ENCODE measurements around the gene TM6SF1. TPM values are rescaled to one million over a fixed set of nuclear protein-coding genes. Genes with fewer than 3 reads are reported as not detected.

Gene TM6SF1
- total and polyA plus RNA-seq, 2 of the 4 experiments (the other 2 are of a cell fraction) = 1.6 to 1.9 TPM

DNA sequence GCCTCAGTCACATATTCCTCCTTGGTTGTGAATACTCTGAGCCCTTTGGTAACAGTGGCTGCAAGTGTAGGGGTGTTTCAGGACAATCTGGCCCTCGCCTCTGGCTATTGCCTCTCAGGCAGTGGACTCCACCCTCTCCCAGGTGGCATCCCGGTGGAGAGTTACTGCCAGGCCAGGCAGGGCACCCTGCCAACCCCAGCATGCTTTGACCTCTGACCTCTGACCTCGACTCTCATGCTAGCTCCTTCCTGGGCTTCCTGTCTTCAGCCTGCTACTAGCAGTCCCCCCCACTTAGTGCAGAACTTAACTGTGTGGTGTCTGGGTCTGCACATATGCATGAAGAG, 5.5 kb downstream of the TM6SF1 start:
- Histone ChIP-seq H3K9me1 (ENCODE audit: insufficient read depth, low read length) (peaks cover 35% of the 10 kb centered on the region), H4K20me1 (ENCODE audit: insufficient read depth, low read length) (peaks cover 3% of the 10 kb centered on the region; the same call in 1 of the 2 replicates), H3K36me3 (ENCODE audit: control insufficient read depth, insufficient read depth, low read length) (no peaks in the 10 kb centered on the region; the same call in 1 of the 2 replicates), H3K56ac (ENCODE audit: extremely low read depth, insufficient read depth, low read length) (peak overlapping the region; percentile 55; the same call in 1 of the 2 replicates), H3K4ac (ENCODE audit: low read depth, low read length) (peak overlapping the region; percentile 83), H3K9ac (ENCODE audit: low read depth, low read length) (peak overlapping the region; percentile 3; the same call in 1 of the 2 replicates), H3K9me3 (ENCODE audit: control insufficient read depth, insufficient read depth, low read length) (no peaks in the 10 kb centered on the region), H3K4me2 (ENCODE audit: low read depth, low read length) (peak overlapping the region; percentile 63), H2BK20ac (ENCODE audit: low read depth, low read length) (peak overlapping the region; percentile 70), H3K79me1 (ENCODE audit: low read depth in 1 of 2, low read length in 2 of 2) (peaks cover 8 to 43% of the 10 kb centered on the region in 2 experiments; a peak in 3 of 4 replicates), H2AK9ac (replicated peaks; ENCODE audit: low read depth, low read length, poor library complexity) (peak overlapping the region; percentile 91), H4K5ac (ENCODE audit: low read depth, low read length) (peak overlapping the region; percentile 17), H3K18ac (ENCODE audit: low read depth, low read length) (peak overlapping the region; percentile 12), H2BK120ac (ENCODE audit: low read depth, low read length) (peak overlapping the region; percentile 92), H4K8ac (ENCODE audit: low read depth in 2 of 2, low read length in 2 of 2) (peak overlapping the region; percentile 53 to 63; a peak in 2 of 4 replicates), H3K14ac (replicated peaks; ENCODE audit: low read depth, low read length) (peak overlapping the region; percentile 90), H3K4me3 (ENCODE audit: insufficient read depth, low read depth, low read length) (no peak overlapping the region), H2AK5ac (ENCODE audit: low read depth, low read length) (peak overlapping the region; percentile 90), H3K4me1 (ENCODE audit: control insufficient read depth, insufficient read depth, low read length) (peaks cover 18% of the 10 kb centered on the region), H2BK15ac (ENCODE audit: low read depth, low read length) (peak overlapping the region; percentile 95; the same call in 2 of the 3 replicates), H3K27ac (ENCODE audit: insufficient read depth, low read length) (peak overlapping the region; percentile 69), H4K91ac (ENCODE audit: insufficient read depth, low read depth, low read length) (peak overlapping the region; percentile 68), H3K23ac (ENCODE audit: low read depth, low read length) (peak overlapping the region; percentile 80), H2AFZ (replicated peaks; ENCODE audit: low read length, poor library complexity) (peak overlapping the region; percentile 80), H3K27me3 (ENCODE audit: control insufficient read depth, insufficient read depth, low read length) (no peaks in the 10 kb centered on the region), H2BK5ac (ENCODE audit: low read depth, low read length, poor library complexity, severe bottlenecking) (peak overlapping the region; percentile 64)
- no peak; the same call in 1 of the 2 replicates for ATAC-seq (ENCODE audit: low read depth)
- TF ChIP-seq MAFK (IDR thresholded peaks at IDR 0.05; ENCODE audit: low read depth, low read length) (no peak), MAZ (IDR thresholded peaks at IDR 0.05; ENCODE audit: borderline replicate concordance, low read depth, low read length) (no peak), FOS (IDR thresholded peaks at IDR 0.05; ENCODE audit: low read depth, low read length) (no peak), RCOR1 (IDR thresholded peaks at IDR 0.05; ENCODE audit: insufficient replicate concordance, low read length) (peak; percentile 0)
- no TSS peak for BruUV-seq (replicated peaks)
- ChIA-PET CTCF (no interaction called here), POLR2A (ENCODE audit: unreplicated experiment) (no interaction called here)
- in situ Hi-C loops (cut with MboI; ENCODE audit: low sequenced_read_pairs) (no loop called here), intact Hi-C loops (cut with micrococcal nuclease) (loop anchor here (1.0 to 2.0 kb wide), 3 partner anchors 46 to 102 kb away; partner anchors contain the start of genes BTBD1, C15orf40 and HDGFL3), dilution Hi-C loops (cut with HindIII; ENCODE audit: low sequenced_read_pairs, unreplicated experiment) (no loop called here)
- no peak for DNase-seq
- WGBS, 2 experiments (ENCODE audit: extremely low coverage in 2 of 2, insufficient read length in 1 of 2) = 20% methylated on average over 1 of the region's 3 CpGs; no CpG with 5 or more reads in 1 of the 2 experiments
